PC-9 (cell line): ENCODE measurements around the gene HBG2. TPM values are rescaled to one million over a fixed set of nuclear protein-coding genes. Genes with fewer than 3 reads are reported as not detected.

Experiments
- BruUV-seq: library from RNA; stranded (reverse); fragments of 400-500 nt; replicated peaks from 2 replicates; lab custom pipeline; 2021; lab: Mats Ljungman, UMichigan
- CTCF ChIA-PET: fragments of 300-600 bp; sonication (Branson Sonifier 250); formaldehyde crosslinking; loops from one replicate; lab custom pipeline; 2022; ENCODE audit warnings: antibody characterized with exemption; lab: Charles Lee
- POLR2A ChIA-PET: fragments of 300-600 bp; sonication (Branson Sonifier 250); formaldehyde crosslinking; loops from one replicate; lab custom pipeline; 2022; ENCODE audit warnings: antibody characterized with exemption; ENCODE audit not compliant: unreplicated experiment; lab: Charles Lee
- DNase-seq, 2 experiments: peaks; one replicate each; pipeline versions ENCODE4 v3.0.0 to v3.0.0-alpha.2; 2015 to 2022; ENCODE audit warnings: mixed read lengths in 1 of 2
- H2AFZ ChIP-seq: fragments of 200-600 bp; sonication (generic); 2 replicates; pipeline ENCODE4 v1.8.1; 2017; ENCODE audit warnings: antibody characterized with exemption
- H3F3A ChIP-seq: fragments of 200-600 bp; sonication (generic); 2 replicates; pipeline ENCODE4 v1.8.1; 2017; ENCODE audit warnings: antibody characterized with exemption, mild to moderate bottlenecking, low read depth; ENCODE audit not compliant: insufficient read depth
- H3K27ac ChIP-seq: fragments of 200-600 bp; sonication (generic); 2 replicates; pipeline ENCODE4 v1.6.1; 2016; ENCODE audit warnings: mixed run types
- H3K27me3 ChIP-seq: fragments of 200-600 bp; sonication (generic); 2 replicates; pipeline ENCODE4 v1.6.1; 2016; ENCODE audit warnings: low read depth, mixed run types; ENCODE audit not compliant: insufficient read depth
- H3K36me3 ChIP-seq: fragments of 200-600 bp; sonication (generic); 2 replicates; pipeline ENCODE4 v1.6.1; 2016; ENCODE audit warnings: low read depth, mixed run types
- H3K4me1 ChIP-seq: fragments of 200-600 bp; sonication (generic); replicated peaks from 2 replicates; pipeline ENCODE4 v1.6.1; 2016; ENCODE audit warnings: mixed run types; ENCODE audit not compliant: insufficient read depth
- H3K4me2 ChIP-seq: fragments of 200-600 bp; sonication (generic); 2 replicates; pipeline ENCODE4 v1.6.1; 2017; ENCODE audit warnings: mixed run types
- H3K4me3 ChIP-seq: fragments of 200-600 bp; sonication (generic); 2 replicates; pipeline ENCODE4 v1.6.1; 2016; ENCODE audit warnings: mixed run types
- H3K79me2 ChIP-seq: fragments of 200-600 bp; sonication (generic); 2 replicates; pipeline ENCODE4 v1.6.1; 2017; ENCODE audit warnings: low read depth, mixed run types
- H3K9me2 ChIP-seq: fragments of 200-600 bp; sonication (generic); 2 replicates; pipeline ENCODE4 v1.8.1; 2017; ENCODE audit warnings: mild to moderate bottlenecking; ENCODE audit not compliant: insufficient read depth
- H3K9me3 ChIP-seq: fragments of 200-600 bp; sonication (generic); 2 replicates; pipeline ENCODE4 v1.8.1; 2016; ENCODE audit warnings: low read depth; ENCODE audit not compliant: insufficient read depth
- H4K20me1 ChIP-seq: fragments of 200-600 bp; sonication (generic); 2 replicates; pipeline ENCODE4 v1.8.1; 2017; ENCODE audit not compliant: insufficient read depth
- CTCF ChIP-seq: fragments of 200-600 bp; sonication (generic); conservative IDR thresholded peaks from 2 replicates; pipeline ENCODE4 v1.6.1; 2017; ENCODE audit warnings: mixed run types, antibody characterized with exemption, mild to moderate bottlenecking, moderate library complexity
- EZH2 ChIP-seq: fragments of 200-600 bp; sonication (generic); IDR thresholded peaks from 2 replicates; pipeline ENCODE4 v1.8.0; 2017; ENCODE audit warnings: antibody characterized with exemption, low read depth
- intact Hi-C: fragments of 100-400 bp; cut with micrococcal nuclease; formaldehyde crosslinking; loops from one replicate; pipeline ENCODE4 v1.10.0; 2022; ENCODE audit not compliant: unreplicated experiment
- total RNA-seq: library from RNA; stranded (reverse); gene quantifications from 2 replicates; pipeline ENCODE4 v1.2.3, GENCODE V29; 2021

HBG2 gene
- total RNA-seq, 1 experiment from 2014 or later: not detected

- TF ChIP-seq EZH2: no peak
- no peak for TF ChIP-seq CTCF
- Histone ChIP-seq H3K27me3 (no peaks in the 10 kb centered on the region), H3K4me3 (no peak overlapping the region), H3K9me2 (no peaks in the 10 kb centered on the region), H3K4me1 (no peaks in the 10 kb centered on the region), H3K36me3 (no peaks in the 10 kb centered on the region), H3K79me2 (no peaks in the 10 kb centered on the region), H2AFZ (no peak overlapping the region), H3K9me3 (no peaks in the 10 kb centered on the region), H3K4me2 (no peak overlapping the region), H3K27ac (no peak overlapping the region), H4K20me1 (no peaks in the 10 kb centered on the region), H3F3A (no peaks in the 10 kb centered on the region)
- ChIA-PET CTCF (no interaction called here), POLR2A (no interaction called here)
- DNase-seq: no peak
- BruUV-seq: no TSS peak
- intact Hi-C loops: no loop called here
These were observed 29.1 kb downstream of the HBG2 start for GRCh38 chr11:5225480-5225871.

- ChIA-PET POLR2A (no interaction called here), CTCF (no interaction called here)
- Histone ChIP-seq H3K4me2 (no peak overlapping the region), H2AFZ (no peak overlapping the region), H3F3A (no peaks in the 10 kb centered on the region), H3K4me1 (no peaks in the 10 kb centered on the region), H3K27me3 (no peaks in the 10 kb centered on the region), H3K9me2 (no peaks in the 10 kb centered on the region), H3K79me2 (no peaks in the 10 kb centered on the region), H3K36me3 (no peaks in the 10 kb centered on the region), H3K9me3 (no peaks in the 10 kb centered on the region), H3K4me3 (no peak overlapping the region), H3K27ac (no peak overlapping the region), H4K20me1 (no peaks in the 10 kb centered on the region)
- no peak for DNase-seq
- intact Hi-C loops: no loop called here
- BruUV-seq: no TSS peak
- TF ChIP-seq CTCF: no peak
- TF ChIP-seq EZH2: no peak
These were observed 29.8 kb downstream of the HBG2 start for GRCh38 chr11:5224538-5225479.

GRCh38 chr11:5223686-5224085 is 30.9 kb downstream of the HBG2 start:
- Histone ChIP-seq H3F3A (no peaks in the 10 kb centered on the region), H3K4me2 (no peak overlapping the region), H3K36me3 (no peaks in the 10 kb centered on the region), H3K4me1 (no peaks in the 10 kb centered on the region), H2AFZ (no peak overlapping the region), H3K27ac (no peak overlapping the region), H3K79me2 (no peaks in the 10 kb centered on the region), H3K4me3 (no peak overlapping the region), H3K9me3 (no peaks in the 10 kb centered on the region), H4K20me1 (no peaks in the 10 kb centered on the region), H3K27me3 (no peaks in the 10 kb centered on the region), H3K9me2 (no peaks in the 10 kb centered on the region)
- DNase-seq: no peak
- BruUV-seq: no TSS peak
- TF ChIP-seq EZH2 (no peak), CTCF (no peak)
- CTCF ChIA-PET: no interaction called here
- POLR2A ChIA-PET: no interaction called here
- intact Hi-C loops: no loop called here
